ENCODE measurements around the gene AMFR. TPM values are rescaled to one million over a fixed set of nuclear protein-coding genes. Genes with fewer than 3 reads are reported as not detected.

The AMFR gene
- total RNA-seq, 2 experiments from 2014 or later, result 35.9 to 41.6 TPM

- intact Hi-C loops (cut with micrococcal nuclease), result no loop called here
- H3K27me3 Mint-ChIP-seq, result no peaks in the 10 kb centered on the region
- peaks cover 36% of the 10 kb centered on the region for H3K4me1 Mint-ChIP-seq (ENCODE audit: low read depth)
- H3K4me3 Mint-ChIP-seq, result peak overlapping the region; percentile 77
- H3K36me3 Mint-ChIP-seq (ENCODE audit: low read depth), result no peaks in the 10 kb centered on the region
- ChIA-PET CTCF (interaction anchor here (0.6 to 2.0 kb wide), 17 partner anchors 9 to 414 kb away, joined by 3 to 9 read pairs (median 3); partner anchors contain the start of gene OGFOD1), POLR2A (interaction anchor here (0.7 to 1.1 kb wide), 3 partner anchors 8 to 14 kb away, joined by 3 read pairs; no protein-coding TSS in a partner anchor)
- peak overlapping the region; percentile 94 for H3K27ac Mint-ChIP-seq
- H3K9me3 Mint-ChIP-seq, result no peaks in the 10 kb centered on the region
- DNase-seq (peak; percentile 71), ATAC-seq (peak; percentile 82)
- TF ChIP-seq CTCF (IDR thresholded peaks at IDR 0.05), result peak; percentile 76
These were observed 68.8 kb downstream of the AMFR start for GRCh38 chr16:56356276-56357240.

GRCh38 chr16:56355786-56356275 lies 69.5 kb downstream of the AMFR start:
- Mint-ChIP-seq H3K9me3 (no peaks in the 10 kb centered on the region), H3K4me3 (peak overlapping the region; percentile 77), H3K36me3 (ENCODE audit: low read depth) (no peaks in the 10 kb centered on the region), H3K4me1 (ENCODE audit: low read depth) (peaks cover 36% of the 10 kb centered on the region), H3K27ac (peak overlapping the region; percentile 94), H3K27me3 (no peaks in the 10 kb centered on the region)
- TF ChIP-seq CTCF (IDR thresholded peaks at IDR 0.05), result no peak
- DNase-seq (no peak), ATAC-seq (no peak)
- POLR2A ChIA-PET, result interaction anchor here (1.0 to 1.1 kb wide), 2 partner anchors 14 to 96 kb away, joined by 3 to 4 read pairs; no protein-coding TSS in a partner anchor
- intact Hi-C loops (cut with micrococcal nuclease), result no loop called here
- CTCF ChIA-PET, result interaction anchor here (0.6 to 2.0 kb wide), 14 partner anchors 10 to 413 kb away, joined by 3 to 9 read pairs (median 3); partner anchors contain the start of gene OGFOD1

GRCh38 chr16:56355221-56355620 lies 70.1 kb downstream of the AMFR start:
- ATAC-seq (no peak), DNase-seq (no peak)
- no peaks in the 10 kb centered on the region for H3K36me3 Mint-ChIP-seq (ENCODE audit: low read depth)
- intact Hi-C loops (cut with micrococcal nuclease), result no loop called here
- H3K9me3 Mint-ChIP-seq, result no peaks in the 10 kb centered on the region
- peaks cover 36% of the 10 kb centered on the region for H3K4me1 Mint-ChIP-seq (ENCODE audit: low read depth)
- H3K27me3 Mint-ChIP-seq, result no peaks in the 10 kb centered on the region
- ChIA-PET POLR2A (interaction anchor here (1.0 to 1.4 kb wide), 2 partner anchors 13 to 97 kb away, joined by 3 to 4 read pairs; no protein-coding TSS in a partner anchor), CTCF (interaction anchor here (1.5 kb wide), 1 partner anchor 37 kb away, joined by 3 read pairs; no protein-coding TSS in a partner anchor)
- no peak overlapping the region for H3K4me3 Mint-ChIP-seq
- H3K27ac Mint-ChIP-seq, result no peak overlapping the region
- TF ChIP-seq CTCF (IDR thresholded peaks at IDR 0.05), result no peak

GRCh38 chr16:56354746-56355145 lies 70.6 kb downstream of the AMFR start:
- H3K36me3 Mint-ChIP-seq (ENCODE audit: low read depth), result no peaks in the 10 kb centered on the region
- ATAC-seq (no peak), DNase-seq (no peak)
- H3K27me3 Mint-ChIP-seq, result no peaks in the 10 kb centered on the region
- POLR2A ChIA-PET, result interaction anchor here (1.0 to 1.4 kb wide), 2 partner anchors 13 to 97 kb away, joined by 3 to 4 read pairs; no protein-coding TSS in a partner anchor
- H3K27ac Mint-ChIP-seq, result no peak overlapping the region
- no peaks in the 10 kb centered on the region for H3K9me3 Mint-ChIP-seq
- TF ChIP-seq CTCF (IDR thresholded peaks at IDR 0.05), result no peak
- peaks cover 33% of the 10 kb centered on the region for H3K4me1 Mint-ChIP-seq (ENCODE audit: low read depth)
- intact Hi-C loops (cut with micrococcal nuclease), result no loop called here
- no peak overlapping the region for H3K4me3 Mint-ChIP-seq
- CTCF ChIA-PET, result interaction anchor here (1.5 kb wide), 1 partner anchor 36 kb away, joined by 3 read pairs; no protein-coding TSS in a partner anchor

Measured in activated CD8-positive, alpha-beta T cell treated with anti-CD3 and anti-CD28 coated beads for 36 hours (primary cell).